H9 (cell line): ENCODE data around the gene ABCB6. TPM values are rescaled to one million over a fixed set of nuclear protein-coding genes. Genes with fewer than 3 reads are reported as not detected.

Experiments used
- DNase-seq: peaks from one replicate; pipeline ENCODE4 v3.0.0-alpha.2; 2017
- H2AFZ ChIP-seq: one replicate; pipeline ENCODE4 v1.6.1; 2013; ENCODE audit warnings: mild to moderate bottlenecking, low read length, control low read depth, moderate library complexity
- H2AK5ac ChIP-seq: 2 replicates; pipeline ENCODE4 v1.6.1; 2013; ENCODE audit warnings: low read length, control low read depth, mixed read lengths; ENCODE audit not compliant: insufficient read length
- H2BK120ac ChIP-seq: one replicate; pipeline ENCODE4 v1.6.1; 2013; ENCODE audit warnings: low read depth, mild to moderate bottlenecking, low read length, control low read depth, inconsistent platforms; ENCODE audit not compliant: poor library complexity, severe bottlenecking
- H2BK12ac ChIP-seq: 2 replicates; pipeline ENCODE4 v1.6.1; 2013; ENCODE audit warnings: low read length, control low read depth, mixed read lengths, low read depth; ENCODE audit not compliant: insufficient read length
- H2BK15ac ChIP-seq: 2 replicates; pipeline ENCODE4 v1.6.1; 2013; ENCODE audit warnings: low read depth, low read length, control low read depth
- H2BK20ac ChIP-seq: one replicate; pipeline ENCODE4 v1.6.1; 2013; ENCODE audit warnings: low read depth, mild to moderate bottlenecking, low read length, control low read depth, inconsistent platforms; ENCODE audit not compliant: poor library complexity, severe bottlenecking
- H2BK5ac ChIP-seq: 2 replicates; pipeline ENCODE4 v1.6.1; 2013; ENCODE audit warnings: low read length, control low read depth, mixed read lengths; ENCODE audit not compliant: insufficient read length
- H3K14ac ChIP-seq: 2 replicates; pipeline ENCODE4 v1.6.1; 2013; ENCODE audit warnings: low read length, control low read depth; ENCODE audit not compliant: insufficient read depth
- H3K18ac ChIP-seq: 2 replicates; pipeline ENCODE4 v1.6.1; 2013; ENCODE audit warnings: low read depth, mild to moderate bottlenecking, mixed read lengths, low read length, control low read depth; ENCODE audit not compliant: insufficient read length
- H3K23ac ChIP-seq: 2 replicates; pipeline ENCODE4 v1.6.1; 2013; ENCODE audit warnings: low read length, control low read depth, mixed read lengths, low read depth; ENCODE audit not compliant: insufficient read length
- H3K23me2 ChIP-seq: 2 replicates; pipeline ENCODE4 v1.6.1; 2013; ENCODE audit warnings: low read depth, mild to moderate bottlenecking, mixed read lengths, low read length, control low read depth; ENCODE audit not compliant: insufficient read length, poor library complexity, severe bottlenecking
- H3K27ac ChIP-seq: 2 replicates; pipeline ENCODE4 v1.5.1; 2013; ENCODE audit warnings: low read length, control low read depth, mixed read lengths, low read depth; ENCODE audit not compliant: insufficient read length
- H3K27me3 ChIP-seq: 2 replicates; pipeline ENCODE4 v1.6.1; 2013; ENCODE audit warnings: low read length, control low read depth, inconsistent platforms; ENCODE audit not compliant: insufficient read depth
- H3K4ac ChIP-seq: 2 replicates; pipeline ENCODE4 v1.6.1; 2013; ENCODE audit warnings: low read depth, mild to moderate bottlenecking, control low read depth, inconsistent platforms, low read length, moderate library complexity
- H3K4me1 ChIP-seq: 2 replicates; pipeline ENCODE4 v1.6.1; 2013; ENCODE audit warnings: low read length, control low read depth, inconsistent platforms; ENCODE audit not compliant: insufficient read depth
- H3K4me2 ChIP-seq: 2 replicates; pipeline ENCODE4 v1.6.1; 2013; ENCODE audit warnings: low read length, control low read depth, mixed read lengths; ENCODE audit not compliant: insufficient read length, insufficient read depth
- H3K56ac ChIP-seq: 2 replicates; pipeline ENCODE4 v1.6.1; 2013; ENCODE audit warnings: low read depth, mild to moderate bottlenecking, mixed read lengths, low read length, control low read depth; ENCODE audit not compliant: insufficient read length
- H3K79me1 ChIP-seq: 2 replicates; pipeline ENCODE4 v1.6.1; 2013; ENCODE audit warnings: low read depth, mild to moderate bottlenecking, moderate library complexity, low read length, control low read depth, inconsistent platforms; ENCODE audit not compliant: insufficient read depth, poor library complexity, severe bottlenecking
- H3K79me2 ChIP-seq: 2 replicates; pipeline ENCODE4 v1.6.1; 2013; ENCODE audit warnings: low read length, control low read depth, inconsistent platforms; ENCODE audit not compliant: insufficient read depth
- H3K9ac ChIP-seq: 2 replicates; pipeline ENCODE4 v1.6.1; 2013; ENCODE audit warnings: low read length, control low read depth, mixed read lengths; ENCODE audit not compliant: insufficient read length; ENCODE audit errors: extremely low read depth
- H3K9me3 ChIP-seq: one replicate; pipeline ENCODE4 v1.6.1; 2013; ENCODE audit warnings: low read depth, low read length, inconsistent platforms; ENCODE audit not compliant: control insufficient read depth
- H3T11ph ChIP-seq: one replicate; pipeline ENCODE4 v1.6.1; 2013; ENCODE audit warnings: mild to moderate bottlenecking, low read length, control low read depth, inconsistent platforms
- H4K20me1 ChIP-seq: one replicate; pipeline ENCODE4 v1.6.1; 2013; ENCODE audit not compliant: control insufficient read depth, insufficient read length, insufficient read depth
- H4K5ac ChIP-seq: 2 replicates; pipeline ENCODE4 v1.6.1; 2013; ENCODE audit warnings: low read depth, mild to moderate bottlenecking, mixed read lengths, low read length, control low read depth; ENCODE audit not compliant: insufficient read length
- H4K8ac ChIP-seq: replicated peaks from 2 replicates; pipeline ENCODE4 v1.6.1; 2013; ENCODE audit warnings: low read length, control low read depth, mixed read lengths, low read depth; ENCODE audit not compliant: insufficient read length
- H4K91ac ChIP-seq: 2 replicates; pipeline ENCODE4 v1.6.1; 2013; ENCODE audit warnings: low read depth, mild to moderate bottlenecking, moderate library complexity, mixed read lengths, low read length, control low read depth; ENCODE audit not compliant: insufficient read length
- H3K27ac Mint-ChIP-seq, 3 experiments: 2 replicates in 2 of 3; 3 replicates in 1 of 3; pipeline ENCODE4 v1.8.0; 2020 to 2021; ENCODE audit warnings: mixed read lengths in 3 of 3, mild to moderate bottlenecking in 1 of 3, moderate library complexity in 1 of 3
- H3K27me3 Mint-ChIP-seq: 2 replicates; pipeline ENCODE4 v1.8.0; 2021; ENCODE audit warnings: low read depth, mild to moderate bottlenecking, moderate library complexity, mixed read lengths
- H3K36me3 Mint-ChIP-seq, 3 experiments: 2 replicates in 2 of 3; 3 replicates in 1 of 3; pipeline ENCODE4 v1.8.0; 2020 to 2021; ENCODE audit warnings: low read depth in 3 of 3, mixed read lengths in 3 of 3; ENCODE audit not compliant: insufficient read depth in 1 of 3
- H3K4me1 Mint-ChIP-seq, 2 experiments: 2 replicates each; pipeline ENCODE4 v1.8.0; 2020; ENCODE audit warnings: mixed read lengths in 2 of 2
- H3K4me3 Mint-ChIP-seq, 2 experiments: 2 replicates in 1 of 2; 3 replicates in 1 of 2; pipeline ENCODE4 v1.8.0; 2020 to 2021; ENCODE audit warnings: mild to moderate bottlenecking in 2 of 2, mixed read lengths in 2 of 2, moderate library complexity in 1 of 2
- H3K9me3 Mint-ChIP-seq, 2 experiments: 2 replicates in 1 of 2; 3 replicates in 1 of 2; pipeline ENCODE4 v1.8.0; 2020; ENCODE audit warnings: mild to moderate bottlenecking in 2 of 2, mixed read lengths in 2 of 2, moderate library complexity in 1 of 2
- CTCF ChIP-seq: fragments of 200-600 bp; sonication (generic); conservative IDR thresholded peaks from 3 replicates; pipeline ENCODE4 v1.8.0; 2021; ENCODE audit warnings: antibody characterized with exemption, mild to moderate bottlenecking
- WGBS: extraction: QIAGEN DNeasy Blood & Tissue Kit; methylation state at CpG from one replicate; pipeline ENCODE4 v1.1.7; 2013; ENCODE audit warnings: missing lambda C conversion rate, low lambda C conversion rate, mixed read lengths; ENCODE audit not compliant: insufficient read length; ENCODE audit errors: extremely low coverage; 5-methylcytosine and 5-hydroxymethylcytosine counted together
- total RNA-seq: library from RNA; stranded (reverse); gene quantifications from 2 replicates; pipeline ENCODE4 v1.2.1, GENCODE V29; 2021

The ABCB6 gene
- total RNA-seq, 1 experiment from 2014 or later: 46.4 TPM

GRCh38 chr2:219174146-219174545 is 44.6 kb downstream of the ABCB6 start:
- H4K91ac ChIP-seq: no peak overlapping the region
- H3K27ac ChIP-seq: no peak overlapping the region
- H3K14ac ChIP-seq: no peak overlapping the region
- Mint-ChIP-seq H3K27ac (no peak overlapping the region), H3K4me3 (no peak overlapping the region), H3K36me3 (peaks cover 8 to 27% (median 24%) of the 10 kb centered on the region in 3 experiments), H3K4me1 (peaks cover 15 to 19% of the 10 kb centered on the region in 2 experiments), H3K27me3 (no peaks in the 10 kb centered on the region; the same call in 1 of the 2 replicates), H3K9me3 (no peaks in the 10 kb centered on the region; a peak in 2 of 5 replicates)
- no peak overlapping the region for H2BK120ac ChIP-seq
- WGBS: no CpG with 5 or more reads among the region's 3 CpGs
- H4K8ac ChIP-seq: no peak overlapping the region
- no peak for DNase-seq
- H3K56ac ChIP-seq: no peak overlapping the region
- no peak overlapping the region for H2AK5ac ChIP-seq
- no peak overlapping the region for H2BK5ac ChIP-seq
- H2BK20ac ChIP-seq: no peak overlapping the region
- H2BK15ac ChIP-seq: no peak overlapping the region
- no peak overlapping the region for H3K18ac ChIP-seq
- H3K4ac ChIP-seq: no peak overlapping the region
- 0 out of 2 replicates have a peak, but pooled peaks cover 3% of the 10 kb centered on the region for H3K4me1 ChIP-seq
- H4K20me1 ChIP-seq: no peaks in the 10 kb centered on the region
- no peaks in the 10 kb centered on the region for H3K27me3 ChIP-seq
- H3K9ac ChIP-seq: no peak overlapping the region
- no peak for TF ChIP-seq CTCF
- no peak overlapping the region for H3K23ac ChIP-seq
- no peaks in the 10 kb centered on the region for H3K79me1 ChIP-seq
- H2BK12ac ChIP-seq: no peak overlapping the region
- no peaks in the 10 kb centered on the region for H3K79me2 ChIP-seq
- H2AFZ ChIP-seq: no peak overlapping the region
- H3K4me2 ChIP-seq: no peak overlapping the region
- H3T11ph ChIP-seq: no peak overlapping the region
- no peak overlapping the region for H4K5ac ChIP-seq
- H3K23me2 ChIP-seq: peaks cover 20% of the 10 kb centered on the region
- H3K9me3 ChIP-seq: no peaks in the 10 kb centered on the region
